Activated CD4-positive, alpha-beta T cell treated with anti-CD3 and anti-CD28 coated beads for 1 hour (primary cell): ENCODE data around the gene ADAMTSL4.
"Not testable (repeated sequence)": the region's sequence is repeated elsewhere in the genome, so short reads cannot be mapped to it uniquely, and the experiment has no call there.

ENCODE experiments used
- DNase-seq: peaks from one replicate; pipeline ENCODE4 v3.0.0-alpha.2; 2020

The ADAMTSL4 gene

GRCh38 chr1:150598346-150598745 is 49.1 kb downstream of the ADAMTSL4 start:
- not testable (repeated sequence) for DNase-seq

- DNase-seq, result no peak
Measured at GRCh38 chr1:150601540-150601939, 52.3 kb downstream of the ADAMTSL4 start.

- not testable (repeated sequence) for DNase-seq
Measured at GRCh38 chr1:150602372-150602771, 53.2 kb downstream of the ADAMTSL4 start.

- no peak for DNase-seq
Measured at GRCh38 chr1:150603711-150604110, 54.5 kb downstream of the ADAMTSL4 start.

GRCh38 chr1:150604226-150604588 is 55.0 kb downstream of the ADAMTSL4 start:
- DNase-seq, result no peak

GRCh38 chr1:150605451-150605731 is 56.2 kb downstream of the ADAMTSL4 start:
- DNase-seq, result not testable (repeated sequence)

GRCh38 chr1:150606463-150607142 is 57.4 kb downstream of the ADAMTSL4 start:
- DNase-seq, result no peak

- no peak for DNase-seq
Measured at GRCh38 chr1:150609732-150610131, 60.5 kb downstream of the ADAMTSL4 start.
